OCI-LY1 (cell line): ENCODE measurements around the gene CACNA1C.

Experiments
- H2AFZ ChIP-seq: fragments of 200-600 bp; sonication (generic), shearing (Covaris generic); 2 replicates; pipeline ENCODE4 v1.6.0; 2014; ENCODE audit warnings: antibody characterized with exemption, mild to moderate bottlenecking, low read length
- H3F3A ChIP-seq: fragments of 200-600 bp; sonication (generic), shearing (Covaris generic); 2 replicates; pipeline ENCODE4 v1.6.0; 2014; ENCODE audit warnings: mild to moderate bottlenecking, antibody characterized with exemption, low read length, moderate library complexity; ENCODE audit not compliant: insufficient read depth
- H3K27ac ChIP-seq: fragments of 200-600 bp; sonication (generic); 2 replicates; pipeline ENCODE4 v1.5.1; 2014; ENCODE audit warnings: low read length, mixed run types, mild to moderate bottlenecking, low read depth; ENCODE audit not compliant: poor library complexity, severe bottlenecking
- H3K27me3 ChIP-seq: fragments of 200-600 bp; sonication (generic); 2 replicates; pipeline ENCODE4 v1.6.0; 2014; ENCODE audit warnings: antibody characterized with exemption, mild to moderate bottlenecking, low read length, moderate library complexity; ENCODE audit not compliant: insufficient read depth
- H3K36me3 ChIP-seq: fragments of 200-600 bp; sonication (generic); 2 replicates; pipeline ENCODE4 v1.6.1; 2014; ENCODE audit warnings: mild to moderate bottlenecking, antibody characterized with exemption, low read length, moderate library complexity, mixed read lengths; ENCODE audit not compliant: insufficient read depth
- H3K4me1 ChIP-seq: fragments of 200-600 bp; sonication (generic); 2 replicates; pipeline ENCODE4 v1.5.1; 2014; ENCODE audit warnings: mild to moderate bottlenecking, low read length, moderate library complexity; ENCODE audit not compliant: insufficient read depth, severe bottlenecking
- H3K4me2 ChIP-seq: fragments of 200-600 bp; sonication (generic), shearing (Covaris generic); 2 replicates; pipeline ENCODE4 v1.6.1; 2014; ENCODE audit warnings: low read length
- H3K4me3 ChIP-seq: fragments of 200-600 bp; sonication (generic); 2 replicates; pipeline ENCODE4 v1.5.1; 2014; ENCODE audit warnings: low read length, low read depth, mild to moderate bottlenecking, mixed read lengths; ENCODE audit not compliant: poor library complexity, severe bottlenecking
- H3K79me2 ChIP-seq: fragments of 200-600 bp; shearing (Covaris generic); 2 replicates; pipeline ENCODE4 v1.6.1; 2016; ENCODE audit warnings: mixed run types, low read length, mixed read lengths; ENCODE audit not compliant: insufficient read depth
- H3K9ac ChIP-seq: fragments of 200-600 bp; sonication (generic), shearing (Covaris generic); 2 replicates; pipeline ENCODE4 v1.6.1; 2014; ENCODE audit warnings: mild to moderate bottlenecking, low read length, mixed read lengths
- H3K9me2 ChIP-seq: fragments of 200-600 bp; sonication (generic), shearing (Covaris generic); 2 replicates; pipeline ENCODE4 v1.6.1; 2014; ENCODE audit warnings: low read depth, mild to moderate bottlenecking, low read length, mixed read lengths
- H3K9me3 ChIP-seq: fragments of 200-600 bp; shearing (Covaris generic); 2 replicates; pipeline ENCODE4 v1.6.1; 2014; ENCODE audit warnings: low read length, mixed read lengths
- H4K20me1 ChIP-seq: fragments of 200-600 bp; sonication (generic), shearing (Covaris generic); 2 replicates; pipeline ENCODE4 v1.6.0; 2016; ENCODE audit warnings: mild to moderate bottlenecking, low read length; ENCODE audit not compliant: insufficient read depth
- EZH2 ChIP-seq: fragments of 200-600 bp; sonication (generic), shearing (Covaris generic); IDR thresholded peaks from 2 replicates; pipeline ENCODE4 v1.8.0; 2017; ENCODE audit warnings: borderline replicate concordance, mixed run types, mild to moderate bottlenecking, antibody characterized with exemption, low read length, moderate library complexity, mixed read lengths
- TF ChIP-seq, protein P1 (sequence below): fragments of 200-600 bp; sonication (generic), shearing (Covaris generic); IDR thresholded peaks from 2 replicates; pipeline ENCODE4 v1.5.1; 2017; ENCODE audit warnings: mild to moderate bottlenecking, antibody characterized with exemption, low read length, moderate library complexity, mixed read lengths

The CACNA1C gene

GRCh38 chr12:2097617-2098016 is 44.8 kb downstream of the CACNA1C start:
- no peaks in the 10 kb centered on the region for H3K79me2 ChIP-seq
- peaks cover 10% of the 10 kb centered on the region; the same call in 1 of the 2 replicates for H3K27me3 ChIP-seq
- H3F3A ChIP-seq = no peaks in the 10 kb centered on the region
- H3K36me3 ChIP-seq = no peaks in the 10 kb centered on the region
- no peak overlapping the region for H3K4me3 ChIP-seq
- TF ChIP-seq, protein P1, sequence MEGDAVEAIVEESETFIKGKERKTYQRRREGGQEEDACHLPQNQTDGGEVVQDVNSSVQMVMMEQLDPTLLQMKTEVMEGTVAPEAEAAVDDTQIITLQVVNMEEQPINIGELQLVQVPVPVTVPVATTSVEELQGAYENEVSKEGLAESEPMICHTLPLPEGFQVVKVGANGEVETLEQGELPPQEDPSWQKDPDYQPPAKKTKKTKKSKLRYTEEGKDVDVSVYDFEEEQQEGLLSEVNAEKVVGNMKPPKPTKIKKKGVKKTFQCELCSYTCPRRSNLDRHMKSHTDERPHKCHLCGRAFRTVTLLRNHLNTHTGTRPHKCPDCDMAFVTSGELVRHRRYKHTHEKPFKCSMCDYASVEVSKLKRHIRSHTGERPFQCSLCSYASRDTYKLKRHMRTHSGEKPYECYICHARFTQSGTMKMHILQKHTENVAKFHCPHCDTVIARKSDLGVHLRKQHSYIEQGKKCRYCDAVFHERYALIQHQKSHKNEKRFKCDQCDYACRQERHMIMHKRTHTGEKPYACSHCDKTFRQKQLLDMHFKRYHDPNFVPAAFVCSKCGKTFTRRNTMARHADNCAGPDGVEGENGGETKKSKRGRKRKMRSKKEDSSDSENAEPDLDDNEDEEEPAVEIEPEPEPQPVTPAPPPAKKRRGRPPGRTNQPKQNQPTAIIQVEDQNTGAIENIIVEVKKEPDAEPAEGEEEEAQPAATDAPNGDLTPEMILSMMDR = no peak
- no peak for TF ChIP-seq EZH2
- H3K9ac ChIP-seq = no peak overlapping the region
- no peaks in the 10 kb centered on the region for H3K9me3 ChIP-seq
- no peak overlapping the region for H2AFZ ChIP-seq
- H3K9me2 ChIP-seq = no peaks in the 10 kb centered on the region
- no peak overlapping the region for H3K27ac ChIP-seq
- H4K20me1 ChIP-seq = no peaks in the 10 kb centered on the region
- no peaks in the 10 kb centered on the region for H3K4me1 ChIP-seq
- no peak overlapping the region for H3K4me2 ChIP-seq

- Histone ChIP-seq H3K79me2 (no peaks in the 10 kb centered on the region), H3K36me3 (no peaks in the 10 kb centered on the region), H3K27ac (no peak overlapping the region), H4K20me1 (no peaks in the 10 kb centered on the region), H3K27me3 (peaks cover 10% of the 10 kb centered on the region; the same call in 1 of the 2 replicates), H3K9me2 (no peaks in the 10 kb centered on the region), H3K9ac (no peak overlapping the region), H3K4me2 (no peak overlapping the region), H3F3A (no peaks in the 10 kb centered on the region), H3K4me1 (no peaks in the 10 kb centered on the region), H3K4me3 (no peak overlapping the region), H3K9me3 (no peaks in the 10 kb centered on the region), H2AFZ (no peak overlapping the region)
- TF ChIP-seq EZH2 = no peak
- TF ChIP-seq, protein P1 = no peak
These were observed 46.1 kb downstream of the CACNA1C start for GRCh38 chr12:2098852-2099251.

DNA sequence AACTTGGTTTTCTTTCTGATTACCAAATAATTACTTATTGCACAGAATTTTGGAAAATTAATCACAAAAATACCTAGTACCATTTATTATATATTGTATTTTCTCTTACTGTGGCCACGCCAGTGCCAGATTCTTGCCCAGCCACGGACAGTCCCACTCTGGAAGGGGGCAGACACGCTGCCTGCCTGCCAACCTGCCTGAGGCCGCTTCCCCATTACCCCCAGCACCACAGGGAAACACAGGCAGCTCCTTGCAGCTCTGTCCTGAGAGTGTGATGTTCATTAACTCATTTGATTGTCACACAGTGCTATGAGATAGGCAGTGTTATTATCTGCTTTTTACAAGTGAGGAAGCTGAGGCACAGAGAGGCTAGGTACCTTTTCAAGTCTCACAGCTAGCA is 46.8 kb downstream of the CACNA1C start:
- Histone ChIP-seq H3K9me2 (no peaks in the 10 kb centered on the region), H3F3A (no peaks in the 10 kb centered on the region), H3K9ac (no peak overlapping the region), H3K36me3 (no peaks in the 10 kb centered on the region), H4K20me1 (no peaks in the 10 kb centered on the region), H3K4me3 (no peak overlapping the region), H3K79me2 (no peaks in the 10 kb centered on the region), H2AFZ (no peak overlapping the region), H3K9me3 (no peaks in the 10 kb centered on the region), H3K27me3 (peaks cover 10% of the 10 kb centered on the region; the same call in 1 of the 2 replicates), H3K4me2 (no peak overlapping the region), H3K4me1 (no peaks in the 10 kb centered on the region), H3K27ac (no peak overlapping the region)
- TF ChIP-seq, protein P1 = no peak
- no peak for TF ChIP-seq EZH2
